Measurements from ENCODE around the gene B9D2. TPM values are rescaled to one million over a fixed set of nuclear protein-coding genes. Genes with fewer than 3 reads are reported as not detected.

Gene B9D2
- polyA plus RNA-seq (13.2 and 15.9 TPM in 2 replicates), polyA minus RNA-seq (7.1 and 7.8 TPM in 2 replicates)

GRCh38 chr19:41363753-41364523 lies at the start of gene B9D2:
B9D2 (minus strand) TSS chr19:41364149; CDS start chr19:41363519, 630 bp downstream.
- TF ChIP-seq CTCF (IDR thresholded peaks at IDR 0.05; ENCODE audit: poor library complexity, severe bottlenecking) (no peak), MXI1 (conservative IDR thresholded peaks at IDR 0.05; ENCODE audit: poor library complexity, severe bottlenecking) (peak; percentile 84), RAD21 (conservative IDR thresholded peaks at IDR 0.05) (no peak), TAF1 (IDR thresholded peaks at IDR 0.05; ENCODE audit: low read depth) (peak; percentile 93), POLR2AphosphoS5 (IDR thresholded peaks at IDR 0.05) (peak; percentile 92), EP300 (conservative IDR thresholded peaks at IDR 0.05; ENCODE audit: poor library complexity, severe bottlenecking) (peak; percentile 61), REST (IDR thresholded peaks at IDR 0.05; ENCODE audit: borderline replicate concordance) (peak; percentile 86), EZH2 (IDR thresholded peaks at IDR 0.05; ENCODE audit: borderline replicate concordance, insufficient read depth, low read length, poor library complexity, severe bottlenecking) (no peak), SMC3 (conservative IDR thresholded peaks at IDR 0.05; ENCODE audit: poor library complexity) (no peak)
- H3K4me2 ChIP-seq (ENCODE audit: low read length) = peak within 1 kb of the TSS; percentile 71
- peak within 1 kb of the TSS; percentile 91 for H3K9ac ChIP-seq (ENCODE audit: low read length)

GRCh38 chr19:41412953-41413352 lies 49.0 kb upstream of the B9D2 start:
- Histone ChIP-seq H3F3A (ENCODE audit: insufficient read depth, low read length, poor library complexity, severe bottlenecking) (no peaks in the 10 kb centered on the region), H3K4me3 (ENCODE audit: low read length) (no peak overlapping the region), H3K9ac (ENCODE audit: low read length) (no peak overlapping the region), H2AFZ (ENCODE audit: low read depth, low read length) (no peak overlapping the region), H4K20me1 (ENCODE audit: insufficient read depth) (no peaks in the 10 kb centered on the region), H3K79me2 (replicated peaks; ENCODE audit: insufficient read depth, low read length) (no peaks in the 10 kb centered on the region), H3K9me2 (ENCODE audit: insufficient read depth, low read length) (no peaks in the 10 kb centered on the region), H3K27me3 (ENCODE audit: insufficient read depth, low read depth, low read length) (no peaks in the 10 kb centered on the region), H3K27ac (ENCODE audit: low read length) (no peak overlapping the region), H3K9me3 (ENCODE audit: low read length) (no peaks in the 10 kb centered on the region), H3K36me3 (ENCODE audit: insufficient read depth, low read length) (no peaks in the 10 kb centered on the region), H3K4me2 (ENCODE audit: low read length) (no peak overlapping the region)
- TF ChIP-seq CTCF (IDR thresholded peaks at IDR 0.05; ENCODE audit: poor library complexity, severe bottlenecking) (no peak), MXI1 (conservative IDR thresholded peaks at IDR 0.05; ENCODE audit: poor library complexity, severe bottlenecking) (no peak), EZH2 (IDR thresholded peaks at IDR 0.05; ENCODE audit: borderline replicate concordance, insufficient read depth, low read length, poor library complexity, severe bottlenecking) (no peak), RAD21 (conservative IDR thresholded peaks at IDR 0.05) (no peak), REST (IDR thresholded peaks at IDR 0.05; ENCODE audit: borderline replicate concordance) (no peak), POLR2AphosphoS5 (IDR thresholded peaks at IDR 0.05) (no peak), EP300 (conservative IDR thresholded peaks at IDR 0.05; ENCODE audit: poor library complexity, severe bottlenecking) (no peak), SMC3 (conservative IDR thresholded peaks at IDR 0.05; ENCODE audit: poor library complexity) (no peak), TAF1 (IDR thresholded peaks at IDR 0.05; ENCODE audit: low read depth) (no peak)

More at GRCh38 chr19:41363753-41364523, at the start of gene B9D2:
- Histone ChIP-seq H3K27ac (ENCODE audit: low read length) (peak within 1 kb of the TSS; percentile 97), H3F3A (ENCODE audit: insufficient read depth, low read length, poor library complexity, severe bottlenecking) (peaks cover 8% of the 10 kb centered on the region), H3K9me2 (ENCODE audit: insufficient read depth, low read length) (no peaks in the 10 kb centered on the region), H3K27me3 (ENCODE audit: insufficient read depth, low read depth, low read length) (no peaks in the 10 kb centered on the region), H3K9me3 (ENCODE audit: low read length) (no peaks in the 10 kb centered on the region), H3K4me3 (ENCODE audit: low read length) (peak within 1 kb of the TSS; percentile 68), H4K20me1 (ENCODE audit: insufficient read depth) (no peaks in the 10 kb centered on the region), H3K36me3 (ENCODE audit: insufficient read depth, low read length) (no peaks in the 10 kb centered on the region), H2AFZ (ENCODE audit: low read depth, low read length) (peak within 1 kb of the TSS; percentile 62), H3K79me2 (replicated peaks; ENCODE audit: insufficient read depth, low read length) (peaks cover 22% of the 10 kb centered on the region)
